ENCODE data around the gene WLS. TPM values are rescaled to one million over a fixed set of nuclear protein-coding genes. Genes with fewer than 3 reads are reported as not detected.

Gene WLS
- total RNA-seq, 2 donors from 2014 or later: 73.9 to 80.1 TPM

- no peaks in the 10 kb centered on the region for H3K27me3 ChIP-seq (replicated peaks; ENCODE audit: insufficient read depth)
- H3K9me3 ChIP-seq: no peaks in the 10 kb centered on the region
- ATAC-seq (ENCODE audit: insufficient number of reproducible peaks, low FRiP score, low read depth) (no peak), DNase-seq (ENCODE audit: low spot score) (no peak)
- no peak overlapping the region for H3K4me3 ChIP-seq
- no peaks in the 10 kb centered on the region for H3K36me3 ChIP-seq
- no peak overlapping the region for H3K27ac ChIP-seq
- TF ChIP-seq CTCF (IDR thresholded peaks at IDR 0.05): no peak
- H3K4me1 ChIP-seq (ENCODE audit: control insufficient read depth in 1 of 2, low read depth in 2 of 2): peaks cover 0 to 6% of the 10 kb centered on the region in 2 donors
These were observed 23.0 kb upstream of the WLS start for GRCh38 chr1:68255301-68255700.

- Histone ChIP-seq H3K4me3 (no peak overlapping the region), H3K27me3 (replicated peaks; ENCODE audit: insufficient read depth) (no peaks in the 10 kb centered on the region), H3K9me3 (no peaks in the 10 kb centered on the region), H3K36me3 (no peaks in the 10 kb centered on the region), H3K4me1 (ENCODE audit: control insufficient read depth in 1 of 2, low read depth in 2 of 2) (peaks cover 0 to 6% of the 10 kb centered on the region in 2 donors), H3K27ac (no peak overlapping the region)
- ATAC-seq (ENCODE audit: insufficient number of reproducible peaks, low FRiP score, low read depth): no peak
- no peak for TF ChIP-seq CTCF (IDR thresholded peaks at IDR 0.05)
- DNase-seq (ENCODE audit: low spot score): no peak
These were observed 22.4 kb upstream of the WLS start for GRCh38 chr1:68254667-68255226.

GRCh38 chr1:68237040-68237439, 4.7 kb upstream of the WLS start:
- TF ChIP-seq CTCF (IDR thresholded peaks at IDR 0.05): no peak
- no peak overlapping the region for H3K4me3 ChIP-seq
- no peak for DNase-seq (ENCODE audit: low spot score)
- H3K36me3 ChIP-seq: no peaks in the 10 kb centered on the region
- no peak for ATAC-seq (ENCODE audit: insufficient number of reproducible peaks, low FRiP score, low read depth)
- H3K9me3 ChIP-seq: no peaks in the 10 kb centered on the region
- no peaks in the 10 kb centered on the region for H3K27me3 ChIP-seq (replicated peaks; ENCODE audit: insufficient read depth)
- H3K27ac ChIP-seq: no peak overlapping the region
- H3K4me1 ChIP-seq (ENCODE audit: control insufficient read depth in 1 of 2, low read depth in 2 of 2): no peaks in the 10 kb centered on the region

GRCh38 chr1:68234094-68234493, 1.8 kb upstream of the WLS start:
- DNase-seq (ENCODE audit: low spot score) (no peak), ATAC-seq (ENCODE audit: insufficient number of reproducible peaks, low FRiP score, low read depth) (no peak)
- TF ChIP-seq CTCF (IDR thresholded peaks at IDR 0.05): no peak
- peaks cover 6 to 18% of the 10 kb centered on the region in 2 donors for H3K4me1 ChIP-seq (ENCODE audit: control insufficient read depth in 1 of 2, low read depth in 2 of 2)
- H3K27me3 ChIP-seq (replicated peaks; ENCODE audit: insufficient read depth): no peaks in the 10 kb centered on the region
- no peak overlapping the region for H3K27ac ChIP-seq
- no peak overlapping the region for H3K4me3 ChIP-seq
- H3K36me3 ChIP-seq: no peaks in the 10 kb centered on the region
- no peaks in the 10 kb centered on the region for H3K9me3 ChIP-seq

- Histone ChIP-seq H3K4me3 (peak overlapping the region; percentile 80), H3K4me1 (ENCODE audit: control insufficient read depth in 1 of 2, low read depth in 2 of 2) (peaks cover 8 to 24% of the 10 kb centered on the region in 2 donors)
- ATAC-seq (ENCODE audit: insufficient number of reproducible peaks, low FRiP score, low read depth): no peak
These were observed 879 bp upstream of the WLS start for GRCh38 chr1:68233202-68233601.

More at GRCh38 chr1:68233202-68233601, 879 bp upstream of the WLS start:
- Histone ChIP-seq H3K9me3 (no peaks in the 10 kb centered on the region), H3K27me3 (replicated peaks; ENCODE audit: insufficient read depth) (no peaks in the 10 kb centered on the region), H3K36me3 (no peaks in the 10 kb centered on the region), H3K27ac (peak overlapping the region; percentile 82 to 83)
- no peak for TF ChIP-seq CTCF (IDR thresholded peaks at IDR 0.05)
- DNase-seq (ENCODE audit: low spot score): no peak
